Subcutaneous adipose tissue (tissue), 4 donors: ENCODE data around the gene ZNF335. TPM values are rescaled to one million over a fixed set of nuclear protein-coding genes. Genes with fewer than 3 reads are reported as not detected.

Experiments
- total RNA-seq, 4 donors: library from RNA; depleted of rRNA; stranded (reverse); fragments of >200 nt; gene quantifications; one replicate each; pipeline ENCODE4 v1.1.0, GENCODE V29; 2016
- TF ChIP-seq, protein P1 (sequence below): fragments of 450-650 bp; IDR thresholded peaks from one replicate; pipeline ENCODE4 v1.5.1; 2016; ENCODE audit warnings: low read depth, mild to moderate bottlenecking, control low read depth, antibody characterized with exemption, moderate library complexity

The ZNF335 gene
- total RNA-seq, 4 donors from 2014 or later, result 9.9 to 21.1 (median 13.7) TPM

DNA sequence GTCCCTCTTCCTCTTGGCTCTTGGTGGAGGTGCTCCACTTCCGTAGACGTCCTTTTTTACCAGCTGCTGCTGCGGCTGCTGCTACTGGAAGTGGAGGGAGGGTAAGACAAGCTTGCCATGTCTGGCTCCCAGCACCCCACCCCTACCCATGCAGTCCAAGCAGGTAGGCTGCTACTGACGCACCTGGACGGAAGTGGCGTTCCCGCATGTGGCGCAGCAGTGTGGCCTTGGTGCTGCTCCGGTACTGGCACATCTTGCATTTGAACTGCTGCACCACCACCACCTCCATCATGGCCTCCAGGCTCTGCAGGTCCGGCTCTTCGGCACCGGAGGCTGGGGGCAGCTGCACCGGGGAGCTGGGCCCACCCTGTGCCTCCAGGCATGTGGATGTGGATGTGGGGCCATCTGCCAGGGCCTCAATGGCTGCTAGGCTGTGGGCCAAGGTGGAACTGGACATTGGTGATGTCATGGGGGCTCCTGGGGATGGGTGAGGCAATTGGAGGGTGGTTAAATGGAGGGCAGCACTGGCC lies 4.4 kb downstream of the ZNF335 start:
- TF ChIP-seq, protein P1, sequence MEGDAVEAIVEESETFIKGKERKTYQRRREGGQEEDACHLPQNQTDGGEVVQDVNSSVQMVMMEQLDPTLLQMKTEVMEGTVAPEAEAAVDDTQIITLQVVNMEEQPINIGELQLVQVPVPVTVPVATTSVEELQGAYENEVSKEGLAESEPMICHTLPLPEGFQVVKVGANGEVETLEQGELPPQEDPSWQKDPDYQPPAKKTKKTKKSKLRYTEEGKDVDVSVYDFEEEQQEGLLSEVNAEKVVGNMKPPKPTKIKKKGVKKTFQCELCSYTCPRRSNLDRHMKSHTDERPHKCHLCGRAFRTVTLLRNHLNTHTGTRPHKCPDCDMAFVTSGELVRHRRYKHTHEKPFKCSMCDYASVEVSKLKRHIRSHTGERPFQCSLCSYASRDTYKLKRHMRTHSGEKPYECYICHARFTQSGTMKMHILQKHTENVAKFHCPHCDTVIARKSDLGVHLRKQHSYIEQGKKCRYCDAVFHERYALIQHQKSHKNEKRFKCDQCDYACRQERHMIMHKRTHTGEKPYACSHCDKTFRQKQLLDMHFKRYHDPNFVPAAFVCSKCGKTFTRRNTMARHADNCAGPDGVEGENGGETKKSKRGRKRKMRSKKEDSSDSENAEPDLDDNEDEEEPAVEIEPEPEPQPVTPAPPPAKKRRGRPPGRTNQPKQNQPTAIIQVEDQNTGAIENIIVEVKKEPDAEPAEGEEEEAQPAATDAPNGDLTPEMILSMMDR, result no peak

- TF ChIP-seq, protein P1, result no peak
Measured at GRCh38 chr20:45965169-45966002, 6.6 kb downstream of the ZNF335 start.

- TF ChIP-seq, protein P1, result no peak
Measured at GRCh38 chr20:45964006-45964400, 8.0 kb downstream of the ZNF335 start.

GRCh38 chr20:45963059-45964005 lies 8.7 kb downstream of the ZNF335 start:
- TF ChIP-seq, protein P1, result no peak

DNA sequence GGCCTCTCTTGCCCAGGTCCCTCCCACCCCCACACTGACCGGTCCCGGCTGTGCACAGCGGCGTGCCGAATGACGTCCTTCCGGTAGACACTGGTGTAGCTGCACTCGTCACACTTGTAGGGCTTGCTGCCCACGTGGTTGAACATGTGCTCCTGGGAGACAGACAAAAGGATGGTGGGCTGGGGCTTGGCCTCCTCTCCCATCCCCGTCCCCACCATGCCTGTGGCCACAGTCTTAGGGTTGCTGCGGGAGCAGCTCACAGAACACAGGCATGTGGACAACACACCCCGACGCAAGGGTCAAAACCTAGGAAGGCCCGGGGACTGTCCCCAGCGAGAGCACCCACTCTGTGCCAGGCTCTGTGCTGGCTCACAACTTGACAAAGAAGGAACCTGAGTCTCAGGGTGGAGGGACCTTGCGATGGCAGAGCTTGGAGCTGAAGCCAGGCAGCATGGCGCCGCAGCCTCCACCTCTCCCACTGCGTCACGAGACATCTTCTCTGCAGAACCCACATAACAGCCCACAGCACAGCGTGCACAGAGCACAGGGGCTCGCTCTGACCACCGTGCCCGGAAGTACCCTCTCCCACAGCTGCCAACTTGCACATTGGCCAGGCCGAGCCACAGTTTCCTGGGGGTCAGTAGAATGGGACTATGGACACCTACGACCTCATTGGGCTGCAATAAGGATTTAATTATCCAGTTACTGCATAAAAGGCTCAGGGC lies 9.8 kb downstream of the ZNF335 start:
- TF ChIP-seq, protein P1, result no peak

GRCh38 chr20:45959956-45960630 lies 11.9 kb downstream of the ZNF335 start:
- TF ChIP-seq, protein P1, result no peak
